ENCODE data around the gene AHCYL1. TPM values are rescaled to one million over a fixed set of nuclear protein-coding genes. Genes with fewer than 3 reads are reported as not detected.

AHCYL1 gene
- total and polyA plus RNA-seq, 2 donors (not counting 3 experiments of a cell fraction or from before 2014, with no cell fraction given): 49.2 to 74.2 TPM

DNA sequence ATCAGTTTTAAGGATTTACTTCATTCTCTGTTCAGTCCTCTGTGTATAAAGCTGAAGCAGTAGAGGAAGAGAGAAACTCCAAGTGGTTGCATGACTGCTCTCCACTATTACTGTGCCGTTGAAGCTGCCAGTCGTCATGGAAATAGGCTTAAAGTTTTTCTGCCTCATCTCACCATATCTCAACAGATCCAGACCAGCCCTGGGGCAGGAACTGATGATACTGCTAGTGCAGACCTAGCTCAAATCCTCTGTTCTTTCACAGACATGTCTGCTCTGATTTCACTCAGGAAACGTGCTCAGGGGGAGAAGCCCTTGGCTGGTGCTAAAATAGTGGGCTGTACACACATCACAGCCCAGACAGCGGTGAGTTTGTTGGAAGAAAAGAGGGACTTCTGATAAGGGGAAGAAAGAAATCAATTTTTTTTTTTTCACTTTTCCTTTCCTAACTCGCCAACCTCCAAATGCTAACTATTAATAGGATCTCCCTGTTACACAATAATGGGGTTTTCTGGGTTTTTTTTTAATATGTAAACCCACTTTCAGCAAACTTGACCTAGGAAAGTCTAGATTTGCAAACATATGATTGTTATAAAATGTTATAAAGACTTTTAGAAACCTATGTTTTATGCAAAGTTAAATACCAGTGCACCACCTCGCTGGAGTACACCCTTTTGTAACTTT, 27.7 kb downstream of the AHCYL1 start:
- Histone ChIP-seq H3K36me3 (ENCODE audit: control insufficient read depth in 2 of 2, extremely low read depth in 1 of 2, insufficient read depth in 2 of 2, low read length in 2 of 2) (peaks cover 32 to 33% of the 10 kb centered on the region in 2 experiments), H3K27me3 (ENCODE audit: control insufficient read depth in 2 of 2, insufficient read depth in 2 of 2, low read length in 2 of 2) (no peaks in the 10 kb centered on the region), H3K4me2 (ENCODE audit: insufficient read depth, low read length) (no peak overlapping the region), H3K9me1 (replicated peaks; ENCODE audit: control insufficient read depth, extremely low read depth, insufficient read depth, low read length) (no peaks in the 10 kb centered on the region), H3K9ac (replicated peaks; ENCODE audit: extremely low read depth, insufficient read depth, low read length) (no peak overlapping the region), H4K20me1 (replicated peaks; ENCODE audit: control insufficient read depth, extremely low read depth, insufficient read depth, low read length) (no peaks in the 10 kb centered on the region), H3K4me3 (replicated peaks in 1 of 3; ENCODE audit: insufficient read depth in 1 of 3, low read depth in 1 of 3, low read length in 3 of 3) (no peak overlapping the region), H3K79me2 (ENCODE audit: control insufficient read depth, insufficient read depth, low read length) (no peaks in the 10 kb centered on the region), H3K4me1 (ENCODE audit: control insufficient read depth, extremely low read depth, insufficient read depth, low read length) (no peaks in the 10 kb centered on the region), H2AFZ (ENCODE audit: low read depth, low read length) (no peak overlapping the region), H3K9me3 (replicated peaks; ENCODE audit: control insufficient read depth, insufficient read depth, low read length) (no peaks in the 10 kb centered on the region), H3K27ac (ENCODE audit: insufficient read depth, low read depth, low read length) (no peak overlapping the region)
- BruUV-seq (replicated peaks): no TSS peak
- POLR2A ChIA-PET: no interaction called here
- DNase-seq (ENCODE audit: low read depth, low spot score) (no peak), FAIRE-seq (no peak)
- CTCF ChIA-PET: interaction anchor here (1.3 to 4.2 kb wide), 8 partner anchors 8 to 372 kb away, joined by 3 to 54 read pairs (median 9); partner anchors contain the start of gene AHCYL1
- dilution Hi-C loops (cut with MboI; ENCODE audit: extremely low pct_ligation_motif_present, low sequenced_read_pairs) (loop anchor here (25.0 kb wide), 1 partner anchor 225 kb away; no protein-coding TSS in a partner anchor), intact Hi-C loops (cut with micrococcal nuclease) (no loop called here)
- TF ChIP-seq POLR2AphosphoS5 (IDR thresholded peaks at IDR 0.05; ENCODE audit: insufficient read depth, low read depth, low read length): no peak
- no peak for TF ChIP-seq MYC (IDR thresholded peaks at IDR 0.05; ENCODE audit: low read depth, low read length)
- no peak for TF ChIP-seq EZH2 (IDR thresholded peaks at IDR 0.05; ENCODE audit: borderline replicate concordance, low read depth, low read length, severe bottlenecking)
- TF ChIP-seq JUN (IDR thresholded peaks at IDR 0.05; ENCODE audit: borderline replicate concordance, insufficient read depth, insufficient read length, low read depth): no peak
- no peak for TF ChIP-seq POLR2A (IDR thresholded peaks at IDR 0.05; ENCODE audit: low read depth, low read length)
- no peak for TF ChIP-seq FOS (IDR thresholded peaks at IDR 0.05; ENCODE audit: borderline replicate concordance, insufficient read depth, low read length)
- no peak for TF ChIP-seq MAX (IDR thresholded peaks at IDR 0.05; ENCODE audit: insufficient read depth, insufficient read length)
- TF ChIP-seq, protein P1, sequence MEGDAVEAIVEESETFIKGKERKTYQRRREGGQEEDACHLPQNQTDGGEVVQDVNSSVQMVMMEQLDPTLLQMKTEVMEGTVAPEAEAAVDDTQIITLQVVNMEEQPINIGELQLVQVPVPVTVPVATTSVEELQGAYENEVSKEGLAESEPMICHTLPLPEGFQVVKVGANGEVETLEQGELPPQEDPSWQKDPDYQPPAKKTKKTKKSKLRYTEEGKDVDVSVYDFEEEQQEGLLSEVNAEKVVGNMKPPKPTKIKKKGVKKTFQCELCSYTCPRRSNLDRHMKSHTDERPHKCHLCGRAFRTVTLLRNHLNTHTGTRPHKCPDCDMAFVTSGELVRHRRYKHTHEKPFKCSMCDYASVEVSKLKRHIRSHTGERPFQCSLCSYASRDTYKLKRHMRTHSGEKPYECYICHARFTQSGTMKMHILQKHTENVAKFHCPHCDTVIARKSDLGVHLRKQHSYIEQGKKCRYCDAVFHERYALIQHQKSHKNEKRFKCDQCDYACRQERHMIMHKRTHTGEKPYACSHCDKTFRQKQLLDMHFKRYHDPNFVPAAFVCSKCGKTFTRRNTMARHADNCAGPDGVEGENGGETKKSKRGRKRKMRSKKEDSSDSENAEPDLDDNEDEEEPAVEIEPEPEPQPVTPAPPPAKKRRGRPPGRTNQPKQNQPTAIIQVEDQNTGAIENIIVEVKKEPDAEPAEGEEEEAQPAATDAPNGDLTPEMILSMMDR (IDR thresholded peaks at IDR 0.05; ENCODE audit: extremely low read depth in 1 of 2, insufficient read depth in 1 of 2, low read depth in 1 of 2, low read length in 2 of 2): no peak
- TF ChIP-seq GATA2 (IDR thresholded peaks at IDR 0.05; ENCODE audit: insufficient read depth, insufficient read length, low read depth, low read length): no peak
